22Rv1 (cell line): Measurements from ENCODE around the gene CLEC16A.

Experiments used
- H3K27ac ChIP-seq: fragments of 450-650 bp; 2 replicates; pipeline ENCODE4 v1.5.1; 2017
- ZFX ChIP-seq: fragments of 450-650 bp; IDR thresholded peaks from 2 replicates; pipeline ENCODE4 v1.6.1; 2017; ENCODE audit warnings: antibody characterized with exemption, borderline replicate concordance
- TF ChIP-seq, protein P1 (sequence below): fragments of 450-650 bp; IDR thresholded peaks from 2 replicates; pipeline ENCODE4 v1.5.1; 2017; ENCODE audit warnings: mild to moderate bottlenecking

Gene CLEC16A

DNA sequence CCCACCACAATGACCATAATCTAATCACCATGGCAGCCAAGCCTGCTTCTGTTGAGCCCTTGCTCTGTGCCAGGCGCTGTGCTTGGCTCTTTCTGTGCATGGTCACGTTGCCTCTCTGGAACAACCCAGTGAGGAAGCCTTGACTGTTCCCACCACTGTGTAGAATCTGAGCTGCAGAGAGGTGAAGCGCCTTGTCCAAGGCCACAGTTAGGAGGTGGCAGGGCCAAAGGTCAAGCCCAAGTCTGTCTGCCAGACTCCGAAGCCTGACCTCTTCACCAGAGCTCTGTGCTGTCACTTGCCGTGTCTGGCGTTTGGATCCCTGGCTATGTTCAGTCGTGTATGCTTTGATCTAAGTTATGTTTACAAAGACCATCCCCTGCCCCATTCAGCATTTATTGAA is 10.5 kb downstream of the CLEC16A start:
- H3K27ac ChIP-seq: no peak overlapping the region
- TF ChIP-seq, protein P1, sequence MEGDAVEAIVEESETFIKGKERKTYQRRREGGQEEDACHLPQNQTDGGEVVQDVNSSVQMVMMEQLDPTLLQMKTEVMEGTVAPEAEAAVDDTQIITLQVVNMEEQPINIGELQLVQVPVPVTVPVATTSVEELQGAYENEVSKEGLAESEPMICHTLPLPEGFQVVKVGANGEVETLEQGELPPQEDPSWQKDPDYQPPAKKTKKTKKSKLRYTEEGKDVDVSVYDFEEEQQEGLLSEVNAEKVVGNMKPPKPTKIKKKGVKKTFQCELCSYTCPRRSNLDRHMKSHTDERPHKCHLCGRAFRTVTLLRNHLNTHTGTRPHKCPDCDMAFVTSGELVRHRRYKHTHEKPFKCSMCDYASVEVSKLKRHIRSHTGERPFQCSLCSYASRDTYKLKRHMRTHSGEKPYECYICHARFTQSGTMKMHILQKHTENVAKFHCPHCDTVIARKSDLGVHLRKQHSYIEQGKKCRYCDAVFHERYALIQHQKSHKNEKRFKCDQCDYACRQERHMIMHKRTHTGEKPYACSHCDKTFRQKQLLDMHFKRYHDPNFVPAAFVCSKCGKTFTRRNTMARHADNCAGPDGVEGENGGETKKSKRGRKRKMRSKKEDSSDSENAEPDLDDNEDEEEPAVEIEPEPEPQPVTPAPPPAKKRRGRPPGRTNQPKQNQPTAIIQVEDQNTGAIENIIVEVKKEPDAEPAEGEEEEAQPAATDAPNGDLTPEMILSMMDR: no peak
- TF ChIP-seq ZFX: no peak

DNA sequence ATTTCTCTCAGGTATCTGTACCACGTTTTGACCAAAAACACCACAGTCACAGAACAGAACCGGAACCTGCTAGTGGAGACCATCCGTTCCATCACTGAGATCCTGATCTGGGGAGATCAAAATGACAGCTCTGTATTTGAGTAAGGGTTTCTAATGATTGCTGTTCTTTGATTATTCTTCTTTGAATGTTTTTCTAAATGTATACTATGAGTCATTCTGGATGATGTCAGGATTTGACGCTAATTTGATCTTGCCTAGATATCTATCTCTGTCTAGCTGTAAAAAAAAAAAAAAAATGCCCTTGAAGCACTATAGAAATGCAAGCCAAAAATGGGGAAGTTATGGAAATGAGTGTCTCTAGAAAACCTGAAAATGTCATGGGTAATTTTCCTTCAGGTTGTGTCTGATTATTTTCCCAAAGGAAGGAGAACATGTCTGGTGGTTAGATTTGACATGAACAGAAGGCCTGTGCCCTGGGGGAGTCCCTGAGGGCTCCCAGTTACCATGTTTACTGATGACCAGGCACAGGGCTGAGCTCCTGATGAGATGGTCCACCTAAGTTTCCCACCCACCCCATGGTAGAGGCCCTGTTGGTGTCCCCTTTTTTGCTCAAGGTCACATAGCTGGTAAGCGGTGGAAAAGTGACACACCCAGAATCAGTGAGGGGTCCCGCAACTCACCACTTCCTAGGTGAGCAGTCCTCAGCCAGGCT is 13.6 kb downstream of the CLEC16A start:
- TF ChIP-seq, protein P1: no peak
- TF ChIP-seq ZFX: no peak

DNA sequence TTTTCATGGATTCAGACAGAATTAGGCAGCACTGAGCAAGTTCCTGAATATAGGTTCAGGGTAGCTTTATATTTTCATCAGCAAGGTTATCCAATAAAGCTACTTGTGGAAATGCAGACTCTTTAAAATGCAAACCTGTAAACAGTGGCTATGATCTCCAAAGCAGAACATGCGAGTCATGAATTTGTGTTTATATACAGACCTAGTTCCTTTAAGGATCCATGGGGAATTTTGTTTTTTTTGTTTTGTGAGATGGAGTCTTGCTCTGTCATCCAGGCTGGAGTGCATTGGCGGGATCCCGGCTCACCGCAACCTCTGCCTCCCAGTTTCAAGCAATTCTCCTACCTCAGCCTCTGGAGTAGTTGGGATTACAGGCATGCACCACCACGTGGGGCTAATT is 14.8 kb downstream of the CLEC16A start:
- no peak overlapping the region for H3K27ac ChIP-seq
- TF ChIP-seq ZFX: no peak
- TF ChIP-seq, protein P1: no peak

More for the DNA sequence above, 13.6 kb downstream of the CLEC16A start:
- no peak overlapping the region for H3K27ac ChIP-seq

DNA sequence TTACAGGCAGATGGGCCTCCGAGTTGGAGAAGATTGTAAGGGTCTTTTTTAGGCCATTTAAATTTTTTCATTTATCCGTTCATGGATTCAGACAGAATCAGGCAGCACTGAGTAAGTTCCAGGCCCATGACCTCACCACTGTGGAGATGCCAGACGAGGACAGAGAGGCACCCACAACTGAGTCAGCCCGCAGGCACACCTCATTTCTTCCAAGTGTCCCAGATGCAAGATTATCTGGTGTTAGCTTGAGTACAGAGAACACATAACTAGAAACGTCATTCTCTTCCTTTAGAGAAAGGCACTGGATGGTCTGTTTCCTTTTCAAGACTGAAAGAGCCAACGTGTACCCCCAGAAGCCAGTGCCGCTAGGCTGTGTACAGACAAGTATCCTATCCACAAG is 16.9 kb downstream of the CLEC16A start:
- no peak overlapping the region for H3K27ac ChIP-seq
- TF ChIP-seq, protein P1: no peak
- no peak for TF ChIP-seq ZFX

DNA sequence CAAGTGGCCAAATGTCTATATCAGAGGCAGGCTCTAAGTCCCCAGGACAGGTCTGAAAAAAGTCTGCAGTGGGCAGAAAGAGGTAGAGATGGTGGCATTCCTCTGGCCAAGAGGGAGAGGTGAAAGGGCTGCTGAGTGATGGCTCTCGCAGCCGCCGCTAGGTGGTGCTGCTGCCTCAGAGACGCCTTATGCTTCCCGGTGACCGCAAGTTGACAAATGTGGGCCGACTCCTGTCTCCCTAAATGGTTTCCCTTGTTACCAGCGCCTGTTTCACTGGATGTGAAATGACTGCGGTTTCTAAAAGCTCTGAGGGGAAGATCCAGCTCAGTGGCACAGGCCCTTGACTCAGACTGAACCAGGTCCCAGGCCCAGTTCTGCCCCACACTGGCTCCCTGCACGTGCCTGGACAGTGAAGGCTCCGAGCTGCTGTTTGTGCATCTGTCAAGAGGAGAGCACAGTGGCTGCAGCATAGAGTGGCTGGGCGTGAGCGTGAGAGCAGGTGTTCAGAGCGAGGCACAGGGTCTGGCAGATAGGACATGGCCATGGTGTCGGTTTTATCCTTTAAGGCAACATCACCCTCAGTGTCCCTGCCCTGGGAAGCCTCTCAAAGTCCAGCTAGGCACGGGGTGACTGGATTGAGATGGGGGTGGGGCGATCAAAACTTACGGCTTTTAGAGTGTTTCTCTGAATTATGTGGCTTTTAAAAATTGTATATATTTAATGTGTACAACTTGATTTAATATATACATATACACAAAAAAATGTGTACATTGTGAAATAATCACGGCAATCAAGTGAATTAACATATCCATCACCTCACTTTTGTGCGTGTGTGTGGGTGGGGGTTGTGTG is 19.9 kb downstream of the CLEC16A start:
- TF ChIP-seq ZFX: no peak
- TF ChIP-seq, protein P1: peak; percentile 95
- H3K27ac ChIP-seq: no peak overlapping the region

DNA sequence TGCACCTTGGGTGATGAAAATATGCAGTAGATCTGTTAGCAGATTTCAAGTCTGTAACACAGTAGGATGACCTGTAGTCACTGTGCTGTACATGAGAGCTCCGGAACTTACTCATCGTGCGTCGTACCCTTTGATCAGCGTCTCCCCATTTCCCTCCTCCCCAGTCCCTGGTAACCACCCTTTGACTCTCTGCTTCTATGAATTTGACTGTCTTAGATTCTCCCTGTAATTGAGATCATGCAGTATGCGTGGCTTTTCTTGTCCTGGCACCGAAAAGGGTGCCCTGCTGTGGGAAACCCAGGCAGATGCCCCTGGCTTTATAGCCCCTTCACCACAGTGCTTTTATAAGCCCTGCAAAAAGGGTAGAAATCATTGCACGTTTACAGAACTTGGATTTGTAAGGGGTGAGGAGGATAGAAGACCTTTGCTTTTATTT is 20.5 kb downstream of the CLEC16A start:
- TF ChIP-seq, protein P1: no peak
- TF ChIP-seq ZFX: no peak
- no peak overlapping the region for H3K27ac ChIP-seq
